Subcutaneous abdominal adipose tissue (tissue), 5 donors: ENCODE results near the gene ADAMTS1.

Source experiments
- H3K27ac ChIP-seq: one replicate; pipeline ENCODE4 v1.7.0; 2013; ENCODE audit warnings: low read depth, mild to moderate bottlenecking, inconsistent platforms, low read length, moderate library complexity
- H3K27me3 ChIP-seq, 5 donors: one replicate each; pipeline ENCODE4 v1.7.0; 2013; ENCODE audit warnings: low read length in 5 of 5, inconsistent platforms in 1 of 5; ENCODE audit not compliant: control insufficient read depth in 5 of 5, insufficient read depth in 4 of 5
- H3K36me3 ChIP-seq, 5 donors: one replicate each; pipeline ENCODE4 v1.7.0; 2013; ENCODE audit warnings: low read length in 5 of 5; ENCODE audit not compliant: control insufficient read depth in 5 of 5, insufficient read depth in 5 of 5
- H3K4me1 ChIP-seq, 5 donors: one replicate each; pipeline ENCODE4 v1.7.0; 2013; ENCODE audit warnings: low read length in 5 of 5, mild to moderate bottlenecking in 3 of 5, moderate library complexity in 1 of 5; ENCODE audit not compliant: control insufficient read depth in 5 of 5, insufficient read depth in 5 of 5
- H3K4me3 ChIP-seq, 5 donors: one replicate each; pipeline ENCODE4 v1.7.0; 2013; ENCODE audit warnings: low read length in 5 of 5, low read depth in 1 of 5
- H3K9ac ChIP-seq, 5 donors: one replicate each; pipeline ENCODE4 v1.7.0; 2013; ENCODE audit warnings: low read length in 5 of 5, mild to moderate bottlenecking in 4 of 5, moderate library complexity in 3 of 5
- H3K9me3 ChIP-seq, 5 donors: one replicate each; pipeline ENCODE4 v1.7.0; 2013; ENCODE audit warnings: low read length in 5 of 5; ENCODE audit not compliant: control insufficient read depth in 5 of 5
- donor health status: healthy.
- donor health status: healthy.
- donor health status: healthy.
- donor health status: healthy.
- donor health status: healthy.

ADAMTS1 gene

GRCh38 chr21:26804895-26805609, 40.2 kb downstream of the ADAMTS1 start:
- H3K9me3 ChIP-seq, result no peaks in the 10 kb centered on the region
- no peak overlapping the region for H3K9ac ChIP-seq
- no peaks in the 10 kb centered on the region for H3K27me3 ChIP-seq
- no peak overlapping the region for H3K27ac ChIP-seq
- H3K4me3 ChIP-seq, result no peak overlapping the region
- H3K36me3 ChIP-seq, result no peaks in the 10 kb centered on the region
- peaks cover 0 to 22% (median 12%) of the 10 kb centered on the region in 5 donors for H3K4me1 ChIP-seq

- no peaks in the 10 kb centered on the region for H3K36me3 ChIP-seq
- no peaks in the 10 kb centered on the region for H3K27me3 ChIP-seq
- peak overlapping the region in 3 of 5 donors; percentile 14 to 45 (median 35) for H3K4me3 ChIP-seq
- peak overlapping the region in 1 of 5 donors; percentile 4 for H3K9ac ChIP-seq
- no peaks in the 10 kb centered on the region for H3K9me3 ChIP-seq
- peaks cover 0 to 24% (median 14%) of the 10 kb centered on the region in 5 donors for H3K4me1 ChIP-seq
- peak overlapping the region; percentile 32 for H3K27ac ChIP-seq
Measured at GRCh38 chr21:26801498-26801897, 43.7 kb downstream of the ADAMTS1 start.

- peak overlapping the region in 1 of 5 donors; percentile 4 for H3K9ac ChIP-seq
- no peaks in the 10 kb centered on the region for H3K36me3 ChIP-seq
- H3K27ac ChIP-seq, result peak overlapping the region; percentile 32
- H3K27me3 ChIP-seq, result no peaks in the 10 kb centered on the region
- H3K4me3 ChIP-seq, result peak overlapping the region in 4 of 5 donors; percentile 14 to 45 (median 26)
- no peaks in the 10 kb centered on the region for H3K9me3 ChIP-seq
- H3K4me1 ChIP-seq, result peaks cover 0 to 24% (median 14%) of the 10 kb centered on the region in 5 donors
Measured at GRCh38 chr21:26800970-26801431, 44.2 kb downstream of the ADAMTS1 start.

GRCh38 chr21:26800455-26800854, 44.8 kb downstream of the ADAMTS1 start:
- peaks cover 0 to 24% (median 14%) of the 10 kb centered on the region in 5 donors for H3K4me1 ChIP-seq
- H3K27ac ChIP-seq, result no peak overlapping the region
- H3K9ac ChIP-seq, result no peak overlapping the region
- H3K9me3 ChIP-seq, result no peaks in the 10 kb centered on the region
- no peaks in the 10 kb centered on the region for H3K36me3 ChIP-seq
- no peaks in the 10 kb centered on the region for H3K27me3 ChIP-seq
- H3K4me3 ChIP-seq, result no peak overlapping the region

- Histone ChIP-seq H3K27me3 (no peaks in the 10 kb centered on the region), H3K9me3 (no peaks in the 10 kb centered on the region), H3K4me1 (peaks cover 0 to 22% (median 14%) of the 10 kb centered on the region in 5 donors), H3K36me3 (no peaks in the 10 kb centered on the region), H3K4me3 (no peak overlapping the region), H3K9ac (no peak overlapping the region), H3K27ac (no peak overlapping the region)
Measured at GRCh38 chr21:26800001-26800400, 45.2 kb downstream of the ADAMTS1 start.

GRCh38 chr21:26798856-26799751, 46.1 kb downstream of the ADAMTS1 start:
- H3K4me3 ChIP-seq, result no peak overlapping the region
- H3K9ac ChIP-seq, result no peak overlapping the region
- peaks cover 0 to 22% (median 14%) of the 10 kb centered on the region in 5 donors for H3K4me1 ChIP-seq
- H3K27me3 ChIP-seq, result no peaks in the 10 kb centered on the region
- no peaks in the 10 kb centered on the region for H3K36me3 ChIP-seq
- H3K9me3 ChIP-seq, result peaks cover 0 to 3% (median 0%) of the 10 kb centered on the region in 5 donors
- H3K27ac ChIP-seq, result no peak overlapping the region

GRCh38 chr21:26797878-26798456, 47.2 kb downstream of the ADAMTS1 start:
- H3K27me3 ChIP-seq, result no peaks in the 10 kb centered on the region
- H3K9me3 ChIP-seq, result peaks cover 0 to 3% (median 0%) of the 10 kb centered on the region in 5 donors
- H3K36me3 ChIP-seq, result no peaks in the 10 kb centered on the region
- H3K4me3 ChIP-seq, result no peak overlapping the region
- H3K9ac ChIP-seq, result no peak overlapping the region
- H3K27ac ChIP-seq, result no peak overlapping the region
- peaks cover 0 to 22% (median 14%) of the 10 kb centered on the region in 5 donors for H3K4me1 ChIP-seq

- Histone ChIP-seq H3K27me3 (no peaks in the 10 kb centered on the region), H3K4me1 (peaks cover 0 to 13% (median 7%) of the 10 kb centered on the region in 5 donors), H3K4me3 (no peak overlapping the region), H3K36me3 (no peaks in the 10 kb centered on the region), H3K27ac (no peak overlapping the region), H3K9me3 (peaks cover 0 to 3% (median 0%) of the 10 kb centered on the region in 5 donors), H3K9ac (no peak overlapping the region)
Measured at GRCh38 chr21:26795866-26796329, 49.3 kb downstream of the ADAMTS1 start.

- peaks cover 0 to 3% (median 0%) of the 10 kb centered on the region in 5 donors for H3K9me3 ChIP-seq
- no peak overlapping the region for H3K27ac ChIP-seq
- H3K36me3 ChIP-seq, result no peaks in the 10 kb centered on the region
- no peak overlapping the region for H3K4me3 ChIP-seq
- H3K9ac ChIP-seq, result no peak overlapping the region
- peaks cover 0 to 8% (median 6%) of the 10 kb centered on the region in 5 donors for H3K4me1 ChIP-seq
- no peaks in the 10 kb centered on the region for H3K27me3 ChIP-seq
Measured at GRCh38 chr21:26795412-26795805, 49.8 kb downstream of the ADAMTS1 start.
